Measurements from ENCODE around the gene ANKFN1.

Gene ANKFN1

GRCh38 chr17:56416682-56417351 is 263.5 kb downstream of the ANKFN1 start:
- no peaks in the 10 kb centered on the region for H3K79me2 ChIP-seq
- TF ChIP-seq CTCF (IDR thresholded peaks at IDR 0.05), result no peak
- no peak overlapping the region for H3K9ac ChIP-seq
- no peak overlapping the region for H3K4me3 ChIP-seq (ENCODE audit: low read depth, low read length)
- no peak overlapping the region for H3K27ac ChIP-seq
- no peaks in the 10 kb centered on the region for H3K36me3 ChIP-seq (ENCODE audit: control insufficient read depth, insufficient read depth, low read length)
- no peaks in the 10 kb centered on the region for H3K4me1 ChIP-seq
- no peak overlapping the region for H3K4me2 ChIP-seq (ENCODE audit: low read length)
- H2AFZ ChIP-seq, result no peak overlapping the region
- no peaks in the 10 kb centered on the region for H3K9me3 ChIP-seq (ENCODE audit: control insufficient read depth, low read length)
- no peaks in the 10 kb centered on the region for H3K27me3 ChIP-seq (ENCODE audit: control insufficient read depth, insufficient read depth, low read length)

GRCh38 chr17:56424005-56424404 is 270.7 kb downstream of the ANKFN1 start:
- no peaks in the 10 kb centered on the region for H3K27me3 ChIP-seq (ENCODE audit: control insufficient read depth, insufficient read depth, low read length)
- H3K27ac ChIP-seq, result no peak overlapping the region
- H2AFZ ChIP-seq, result no peak overlapping the region
- no peak overlapping the region for H3K4me3 ChIP-seq (ENCODE audit: low read depth, low read length)
- no peaks in the 10 kb centered on the region for H3K36me3 ChIP-seq (ENCODE audit: control insufficient read depth, insufficient read depth, low read length)
- TF ChIP-seq CTCF (IDR thresholded peaks at IDR 0.05), result no peak
- H3K4me2 ChIP-seq (ENCODE audit: low read length), result no peak overlapping the region
- H3K9me3 ChIP-seq (ENCODE audit: control insufficient read depth, low read length), result no peaks in the 10 kb centered on the region
- H3K9ac ChIP-seq, result no peak overlapping the region
- no peaks in the 10 kb centered on the region for H3K79me2 ChIP-seq
- no peaks in the 10 kb centered on the region for H3K4me1 ChIP-seq

- Histone ChIP-seq H3K79me2 (no peaks in the 10 kb centered on the region), H3K4me3 (ENCODE audit: low read depth, low read length) (no peak overlapping the region), H3K9me3 (ENCODE audit: control insufficient read depth, low read length) (no peaks in the 10 kb centered on the region), H3K36me3 (ENCODE audit: control insufficient read depth, insufficient read depth, low read length) (no peaks in the 10 kb centered on the region), H3K4me1 (no peaks in the 10 kb centered on the region), H3K27ac (no peak overlapping the region), H3K4me2 (ENCODE audit: low read length) (no peak overlapping the region), H2AFZ (no peak overlapping the region), H3K27me3 (ENCODE audit: control insufficient read depth, insufficient read depth, low read length) (no peaks in the 10 kb centered on the region), H3K9ac (no peak overlapping the region)
- no peak for TF ChIP-seq CTCF (IDR thresholded peaks at IDR 0.05)
Observed at GRCh38 chr17:56424543-56425044, 271.3 kb downstream of the ANKFN1 start.

- H3K4me1 ChIP-seq, result no peaks in the 10 kb centered on the region
- TF ChIP-seq CTCF (IDR thresholded peaks at IDR 0.05), result no peak
- no peak overlapping the region for H2AFZ ChIP-seq
Observed at GRCh38 chr17:56425483-56425882, 272.2 kb downstream of the ANKFN1 start.

GRCh38 chr17:56426901-56427300 is 273.6 kb downstream of the ANKFN1 start:
- no peak overlapping the region for H2AFZ ChIP-seq
- no peak overlapping the region for H3K9ac ChIP-seq
- TF ChIP-seq CTCF (IDR thresholded peaks at IDR 0.05), result no peak
- no peak overlapping the region for H3K4me3 ChIP-seq (ENCODE audit: low read depth, low read length)
- H3K4me1 ChIP-seq, result no peaks in the 10 kb centered on the region
- H3K4me2 ChIP-seq (ENCODE audit: low read length), result no peak overlapping the region
- H3K9me3 ChIP-seq (ENCODE audit: control insufficient read depth, low read length), result no peaks in the 10 kb centered on the region
- H3K27me3 ChIP-seq (ENCODE audit: control insufficient read depth, insufficient read depth, low read length), result no peaks in the 10 kb centered on the region
- no peaks in the 10 kb centered on the region for H3K36me3 ChIP-seq (ENCODE audit: control insufficient read depth, insufficient read depth, low read length)
- H3K79me2 ChIP-seq, result no peaks in the 10 kb centered on the region
- H3K27ac ChIP-seq, result no peak overlapping the region

More at GRCh38 chr17:56425483-56425882, 272.2 kb downstream of the ANKFN1 start:
- Histone ChIP-seq H3K27ac (no peak overlapping the region), H3K4me2 (ENCODE audit: low read length) (no peak overlapping the region), H3K9me3 (ENCODE audit: control insufficient read depth, low read length) (no peaks in the 10 kb centered on the region), H3K36me3 (ENCODE audit: control insufficient read depth, insufficient read depth, low read length) (no peaks in the 10 kb centered on the region), H3K79me2 (no peaks in the 10 kb centered on the region), H3K27me3 (ENCODE audit: control insufficient read depth, insufficient read depth, low read length) (no peaks in the 10 kb centered on the region), H3K4me3 (ENCODE audit: low read depth, low read length) (no peak overlapping the region), H3K9ac (no peak overlapping the region)

All from parathyroid adenoma (tissue), 2 donors.